GM19463 (cell line): ENCODE data around the gene MEF2B.
"Not testable (repeated sequence)": the region's sequence is repeated elsewhere in the genome, so short reads cannot be mapped to it uniquely, and the experiment has no call there.

Experiments
- ATAC-seq: cut with Tn5 transposase; IDR thresholded peaks from one replicate; pipeline ENCODE4 v1.9.1; 2021; ENCODE audit warnings: mild to moderate bottlenecking, moderate library complexity; ENCODE audit not compliant: unreplicated experiment

Gene MEF2B

GRCh38 chr19:19102566-19102965, 67.5 kb downstream of the MEF2B start:
- not testable (repeated sequence) for ATAC-seq

GRCh38 chr19:19101540-19101939, 68.5 kb downstream of the MEF2B start:
- ATAC-seq, result no peak

- ATAC-seq, result no peak
Observed at GRCh38 chr19:19098703-19099632, 71.1 kb downstream of the MEF2B start.

- ATAC-seq, result no peak
Observed at GRCh38 chr19:19098084-19098702, 71.9 kb downstream of the MEF2B start.

- ATAC-seq, result no peak
Observed at GRCh38 chr19:19096641-19097627, 73.1 kb downstream of the MEF2B start.

GRCh38 chr19:19095691-19096090, 74.4 kb downstream of the MEF2B start:
- ATAC-seq, result no peak
